Brain microvascular endothelial cell (primary cell): Measurements from ENCODE around the gene TCHP.

Source experiments
- DNase-seq: peaks from one replicate; pipeline ENCODE4 v3.0.0-alpha.2; 2020
- H3K27ac ChIP-seq: fragments of 250-450 bp; sonication (Bioruptor Pico); 2 replicates; pipeline ENCODE4 v1.5.1; 2020; ENCODE audit warnings: mild to moderate bottlenecking, moderate library complexity
- H3K27me3 ChIP-seq: fragments of 250-450 bp; sonication (Bioruptor Pico); replicated peaks from 2 replicates; pipeline ENCODE4 v1.5.1; 2020; ENCODE audit warnings: mild to moderate bottlenecking
- H3K36me3 ChIP-seq: fragments of 250-450 bp; sonication (Bioruptor Pico); replicated peaks from 2 replicates; pipeline ENCODE4 v1.5.1; 2020; ENCODE audit warnings: mild to moderate bottlenecking
- H3K4me3 ChIP-seq: 2 replicates; pipeline ENCODE4 v1.5.1; 2011; ENCODE audit warnings: low read depth, mild to moderate bottlenecking, control low read depth, low read length, moderate library complexity
- CTCF ChIP-seq: IDR thresholded peaks from 2 replicates; pipeline ENCODE4 v1.5.1; 2011; ENCODE audit warnings: low read depth, mild to moderate bottlenecking, moderate library complexity, low read length, control low read depth, inconsistent platforms; ENCODE audit errors: missing control alignments
- in situ Hi-C: cut with HindIII; loops from 2 replicates; pipeline ENCODE4 v1.10.0; 2017; ENCODE audit warnings: low sequenced_read_pairs, low pct_ligation_motif_present

The TCHP gene

GRCh38 chr12:109943811-109944210 is 43.7 kb downstream of the TCHP start:
- no peak for DNase-seq
- in situ Hi-C loops: no loop called here
- no peak for TF ChIP-seq CTCF
- Histone ChIP-seq H3K36me3 (peaks cover 8% of the 10 kb centered on the region), H3K4me3 (no peak overlapping the region), H3K27me3 (no peaks in the 10 kb centered on the region), H3K27ac (no peak overlapping the region)

- DNase-seq: peak; percentile 58
- Histone ChIP-seq H3K27ac (peak overlapping the region; percentile 55), H3K27me3 (no peaks in the 10 kb centered on the region), H3K4me3 (no peak overlapping the region), H3K36me3 (peaks cover 3% of the 10 kb centered on the region)
- peak; percentile 31 for TF ChIP-seq CTCF
- in situ Hi-C loops: no loop called here
Measured at GRCh38 chr12:109944561-109945359, 44.7 kb downstream of the TCHP start.

- peak; percentile 58 for DNase-seq
- Histone ChIP-seq H3K27me3 (no peaks in the 10 kb centered on the region), H3K4me3 (no peak overlapping the region), H3K27ac (no peak overlapping the region), H3K36me3 (peaks cover 8% of the 10 kb centered on the region)
- in situ Hi-C loops: no loop called here
- TF ChIP-seq CTCF: no peak
Measured at GRCh38 chr12:109946505-109946904, 46.4 kb downstream of the TCHP start.

GRCh38 chr12:109946913-109947312 is 46.8 kb downstream of the TCHP start:
- Histone ChIP-seq H3K27me3 (no peaks in the 10 kb centered on the region), H3K36me3 (peaks cover 10% of the 10 kb centered on the region), H3K27ac (peak overlapping the region; percentile 9), H3K4me3 (no peak overlapping the region)
- no peak for DNase-seq
- TF ChIP-seq CTCF: no peak
- in situ Hi-C loops: no loop called here

DNA sequence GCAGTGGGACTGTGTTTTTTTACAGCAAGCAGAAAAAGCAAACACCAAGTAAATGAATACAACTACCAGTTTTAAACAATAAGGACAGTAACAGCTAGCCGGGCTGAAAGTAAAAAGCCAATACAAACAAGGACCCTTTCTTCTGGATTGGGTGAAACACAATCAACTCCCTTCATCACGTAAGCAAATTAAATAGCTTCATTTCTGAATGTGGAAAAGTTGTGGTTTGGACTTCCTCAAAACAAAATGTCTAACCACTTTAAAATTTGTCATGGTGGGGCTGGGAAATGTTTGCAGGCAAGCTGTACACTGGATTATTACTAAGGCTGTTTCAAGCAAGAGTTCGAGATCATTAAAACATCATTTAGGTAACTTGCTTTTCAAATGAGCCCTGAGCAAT is 47.4 kb downstream of the TCHP start:
- Histone ChIP-seq H3K27me3 (no peaks in the 10 kb centered on the region), H3K4me3 (no peak overlapping the region), H3K27ac (peak overlapping the region; percentile 9), H3K36me3 (peaks cover 16% of the 10 kb centered on the region)
- no peak for DNase-seq
- in situ Hi-C loops: no loop called here
- no peak for TF ChIP-seq CTCF

- no peak overlapping the region for H3K4me3 ChIP-seq
- no peak for TF ChIP-seq CTCF
- H3K36me3 ChIP-seq: peaks cover 23% of the 10 kb centered on the region
- DNase-seq: no peak
- in situ Hi-C loops: no loop called here
- peak overlapping the region; percentile 98 for H3K27ac ChIP-seq
- H3K27me3 ChIP-seq: no peaks in the 10 kb centered on the region
Measured at GRCh38 chr12:109948368-109948767, 48.3 kb downstream of the TCHP start.
